NT2/D1 (cell line): ENCODE measurements around the gene F5.

Source experiments
- SUZ12 ChIP-seq: IDR thresholded peaks from 2 replicates; pipeline ENCODE4 v1.6.1; 2011; ENCODE audit not compliant: insufficient read length, insufficient read depth; ENCODE audit errors: extremely low read depth
- ZNF274 ChIP-seq: IDR thresholded peaks from 2 replicates; pipeline ENCODE4 v1.6.1; 2011; ENCODE audit warnings: mild to moderate bottlenecking, low read depth, low read length

- no peak for TF ChIP-seq SUZ12
- TF ChIP-seq ZNF274, result no peak
These were observed 51.6 kb downstream of the F5 start for GRCh38 chr1:169534653-169535052.
